ENCODE data around the gene LCN15. TPM values are rescaled to one million over a fixed set of nuclear protein-coding genes. Genes with fewer than 3 reads are reported as not detected.
A peak's percentile ranks its signal among the peaks of the same experiment; 100 is the strongest.
"Not testable (repeated sequence)": the region's sequence is repeated elsewhere in the genome, so short reads cannot be mapped to it uniquely, and the experiment has no call there.

LCN15 gene
- total RNA-seq, 6 experiments from 2014 or later, result not detected

- TF ChIP-seq CTCF (IDR thresholded peaks at IDR 0.05) (no peak), POLR2A (IDR thresholded peaks at IDR 0.05) (no peak)
- Histone ChIP-seq H3K27ac (no peak overlapping the region), H3K36me3 (no peaks in the 10 kb centered on the region), H3K27me3 (no peaks in the 10 kb centered on the region), H3K4me1 (no peaks in the 10 kb centered on the region), H3K4me3 (no peak overlapping the region), H3K9me3 (no peaks in the 10 kb centered on the region)
- 18% methylated on average over 15 of the region's 37 CpGs for WGBS (ENCODE audit: insufficient coverage, low coverage, low lambda C conversion rate, missing lambda C conversion rate)
- intact Hi-C loops (cut with DNase I), result no loop called here
- ATAC-seq (peak in 2 of 4 donors; percentile 12 to 30), DNase-seq (no peak)
Measured at GRCh38 chr9:136762915-136763648, 1.2 kb downstream of the LCN15 start.

GRCh38 chr9:136762221-136762691 lies 2.1 kb downstream of the LCN15 start:
- Histone ChIP-seq H3K36me3 (no peaks in the 10 kb centered on the region), H3K9me3 (no peaks in the 10 kb centered on the region), H3K27me3 (no peaks in the 10 kb centered on the region), H3K27ac (no peak overlapping the region), H3K4me3 (no peak overlapping the region), H3K4me1 (no peaks in the 10 kb centered on the region)
- TF ChIP-seq POLR2A (IDR thresholded peaks at IDR 0.05) (no peak), CTCF (IDR thresholded peaks at IDR 0.05) (no peak)
- DNase-seq (no peak), ATAC-seq (no peak)
- WGBS (ENCODE audit: insufficient coverage, low coverage, low lambda C conversion rate, missing lambda C conversion rate), result 88% methylated on average over 8 of the region's 17 CpGs
- intact Hi-C loops (cut with DNase I), result no loop called here

- 73% methylated on average over 3 of the region's 13 CpGs for WGBS (ENCODE audit: insufficient coverage, low coverage, low lambda C conversion rate, missing lambda C conversion rate)
- DNase-seq (no peak), ATAC-seq (no peak)
- Histone ChIP-seq H3K27me3 (no peaks in the 10 kb centered on the region), H3K27ac (no peak overlapping the region), H3K4me1 (no peaks in the 10 kb centered on the region), H3K36me3 (no peaks in the 10 kb centered on the region), H3K9me3 (no peaks in the 10 kb centered on the region), H3K4me3 (no peak overlapping the region)
- intact Hi-C loops (cut with DNase I), result no loop called here
- TF ChIP-seq POLR2A (IDR thresholded peaks at IDR 0.05) (no peak), CTCF (IDR thresholded peaks at IDR 0.05) (no peak)
Measured at GRCh38 chr9:136761545-136761981, 2.8 kb downstream of the LCN15 start.

GRCh38 chr9:136760834-136761544 lies 3.3 kb downstream of the LCN15 start:
- H3K27ac ChIP-seq; H3K9me3 ChIP-seq; H3K36me3 ChIP-seq; H3K4me3 ChIP-seq; H3K27me3 ChIP-seq; H3K4me1 ChIP-seq; intact Hi-C loops (cut with DNase I): not testable (repeated sequence)
- TF ChIP-seq CTCF (IDR thresholded peaks at IDR 0.05), result peak in 3 of 4 donors; percentile 39 to 48 (median 46)
- DNase-seq (peak in 2 of 3 donors; percentile 58 to 67), ATAC-seq (peak; percentile 47 to 68 (median 63))
- WGBS (ENCODE audit: insufficient coverage, low coverage, low lambda C conversion rate, missing lambda C conversion rate), result 45% methylated on average over 13 of the region's 22 CpGs
